Prostate gland (tissue), 2 donors: ENCODE data around the gene CDH13. TPM values are rescaled to one million over a fixed set of nuclear protein-coding genes. Genes with fewer than 3 reads are reported as not detected.

Experiments
- DNase-seq: peaks from one replicate; pipeline ENCODE4 v3.0.0-alpha.2; 2019; ENCODE audit warnings: low spot score
- H3K27ac ChIP-seq, 2 donors: fragments of 200-600 bp; sonication (generic); 2 replicates each; pipeline ENCODE4 v1.5.1; 2017 to 2019
- H3K27me3 ChIP-seq: fragments of 200-600 bp; sonication (generic); replicated peaks from 2 replicates; pipeline ENCODE4 v1.5.1; 2019; ENCODE audit not compliant: insufficient read depth
- H3K36me3 ChIP-seq, 2 donors: fragments of 200-600 bp; sonication (generic); 1 replicate in 1 of 2; 2 replicates in 1 of 2; pipeline versions ENCODE4 v1.5.1 to v1.8.1; 2017 to 2019
- H3K4me1 ChIP-seq: fragments of 200-600 bp; sonication (generic); replicated peaks from 2 replicates; pipeline ENCODE4 v1.5.1; 2019
- H3K4me3 ChIP-seq, 2 donors: fragments of 200-600 bp; sonication (generic); 2 replicates each; pipeline ENCODE4 v1.5.1; 2017 to 2019
- H3K9me3 ChIP-seq: fragments of 200-600 bp; sonication (generic); 2 replicates; pipeline ENCODE4 v1.5.1; 2017
- CTCF ChIP-seq, 4 experiments: fragments of 200-600 bp in 2 of 4; fragments of 450-650 bp in 2 of 4; sonication (generic) in 2 of 4; IDR thresholded peaks; 1 replicate in 3 of 4; 2 replicates in 1 of 4; pipeline ENCODE4 v1.5.1; 2016 to 2019; ENCODE audit warnings: antibody characterized with exemption in 4 of 4, mild to moderate bottlenecking in 2 of 4, moderate library complexity in 2 of 4
- POLR2A ChIP-seq: fragments of 450-650 bp; IDR thresholded peaks from one replicate; pipeline ENCODE4 v1.6.1; 2016; ENCODE audit warnings: antibody characterized with exemption, mild to moderate bottlenecking
- POLR2AphosphoS5 ChIP-seq: sonication (generic); formaldehyde crosslinking; IDR thresholded peaks from one replicate; pipeline ENCODE4 v1.6.1; 2017; ENCODE audit warnings: antibody characterized with exemption
- WGBS: methylation state at CpG from one replicate; pipeline ENCODE4 v1.1.5; 2018; 5-methylcytosine and 5-hydroxymethylcytosine counted together
- intact Hi-C: fragments of 100-400 bp; cut with DNase I; formaldehyde crosslinking; loops from one replicate; pipeline ENCODE4 v1.14.2; 2022
- total RNA-seq, 2 donors: library from RNA; depleted of rRNA; stranded (reverse); fragments of >200 nt; gene quantifications; one replicate each; pipeline ENCODE4 v1.1.0, GENCODE V29; 2016

CDH13 gene
- total RNA-seq, 2 donors from 2014 or later = 20.6 to 23.0 TPM

GRCh38 chr16:83676086-83676485, 1049.3 kb downstream of the CDH13 start:
- DNase-seq = no peak

DNA sequence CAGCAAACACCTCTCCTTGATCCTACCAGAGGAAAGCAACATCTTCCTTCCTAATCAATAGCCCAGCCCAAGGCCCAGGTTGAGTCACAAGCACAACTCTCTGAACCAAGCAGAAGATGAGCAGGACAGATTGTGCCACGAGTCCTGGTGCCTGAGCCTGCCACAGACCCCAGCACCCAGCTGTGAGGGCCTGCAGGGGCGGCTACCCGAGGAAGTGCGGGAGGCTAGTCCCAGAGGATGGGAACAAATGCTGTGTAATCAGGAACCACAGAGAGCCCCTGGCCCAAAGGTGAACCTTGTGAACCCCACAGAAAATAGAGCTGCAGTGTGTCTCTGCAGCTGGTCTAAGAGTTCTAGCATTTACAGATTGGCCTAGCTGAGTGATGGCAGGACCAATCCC, 1054.2 kb downstream of the CDH13 start:
- no peaks in the 10 kb centered on the region for H3K9me3 ChIP-seq
- H3K36me3 ChIP-seq = no peaks in the 10 kb centered on the region
- 93% methylated on average over 4 of the region's 4 CpGs for WGBS
- intact Hi-C loops = no loop called here
- no peak overlapping the region for H3K27ac ChIP-seq
- H3K27me3 ChIP-seq = no peaks in the 10 kb centered on the region
- no peak overlapping the region for H3K4me3 ChIP-seq
- no peaks in the 10 kb centered on the region for H3K4me1 ChIP-seq
- no peak for DNase-seq
- no peak for TF ChIP-seq POLR2AphosphoS5
- no peak for TF ChIP-seq POLR2A
- no peak for TF ChIP-seq CTCF (IDR thresholded peaks at IDR 0.05)

More at GRCh38 chr16:83676086-83676485, 1049.3 kb downstream of the CDH13 start:
- no peaks in the 10 kb centered on the region for H3K27me3 ChIP-seq
- no peaks in the 10 kb centered on the region for H3K4me1 ChIP-seq
- H3K4me3 ChIP-seq = no peak overlapping the region
- intact Hi-C loops = no loop called here
- H3K36me3 ChIP-seq = no peaks in the 10 kb centered on the region
- no peak overlapping the region for H3K27ac ChIP-seq
- WGBS = 75% methylated on average over 6 of the region's 6 CpGs
- no peak for TF ChIP-seq POLR2A
- H3K9me3 ChIP-seq = no peaks in the 10 kb centered on the region

DNA sequence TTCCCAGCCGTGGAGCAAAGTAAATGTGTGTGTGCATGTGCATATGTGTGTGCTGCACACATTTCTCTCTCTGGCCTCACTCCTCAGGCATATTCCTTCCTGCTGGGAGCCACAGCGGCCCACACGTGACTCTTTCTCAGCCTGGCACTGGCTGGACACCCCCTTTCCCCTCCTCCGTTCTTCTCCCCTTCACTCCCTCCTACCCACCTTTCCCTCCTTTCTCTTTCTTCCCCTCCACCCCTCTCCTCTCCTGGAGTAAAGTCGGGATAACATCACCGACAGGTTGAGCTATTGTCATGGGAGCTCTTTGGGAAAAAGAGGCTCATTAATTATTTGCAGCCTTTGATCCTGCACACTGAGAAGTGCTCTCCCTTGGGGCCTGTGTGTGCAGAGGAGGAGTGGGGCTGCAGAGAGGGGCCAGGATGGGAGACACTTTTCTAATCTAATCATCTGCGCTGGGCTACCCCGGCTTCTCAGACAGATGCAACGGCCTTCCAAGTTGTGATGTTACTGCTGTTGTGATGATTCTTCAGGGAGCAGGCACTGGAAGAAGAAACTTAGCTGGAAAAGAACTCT, 1054.7 kb downstream of the CDH13 start:
- no peak overlapping the region for H3K27ac ChIP-seq
- intact Hi-C loops = no loop called here
- H3K4me3 ChIP-seq = no peak overlapping the region
- H3K36me3 ChIP-seq = no peaks in the 10 kb centered on the region
- H3K27me3 ChIP-seq = no peaks in the 10 kb centered on the region
- DNase-seq = no peak
- H3K9me3 ChIP-seq = no peaks in the 10 kb centered on the region
- no peaks in the 10 kb centered on the region for H3K4me1 ChIP-seq
- TF ChIP-seq CTCF (IDR thresholded peaks at IDR 0.05) (no peak), POLR2A (no peak), POLR2AphosphoS5 (no peak)
- 48% methylated on average over 9 of the region's 9 CpGs for WGBS

- H3K27ac ChIP-seq = no peak overlapping the region
- H3K27me3 ChIP-seq = no peaks in the 10 kb centered on the region
- no peak overlapping the region for H3K4me3 ChIP-seq
- H3K36me3 ChIP-seq = no peaks in the 10 kb centered on the region
- intact Hi-C loops = no loop called here
- no peaks in the 10 kb centered on the region for H3K9me3 ChIP-seq
- no peaks in the 10 kb centered on the region for H3K4me1 ChIP-seq
- WGBS = 77% methylated on average over 13 of the region's 13 CpGs
- DNase-seq = no peak
- TF ChIP-seq CTCF (IDR thresholded peaks at IDR 0.05) = no peak
- TF ChIP-seq POLR2A = no peak
- no peak for TF ChIP-seq POLR2AphosphoS5
Measured at GRCh38 chr16:83682116-83682867, 1055.5 kb downstream of the CDH13 start.

DNA sequence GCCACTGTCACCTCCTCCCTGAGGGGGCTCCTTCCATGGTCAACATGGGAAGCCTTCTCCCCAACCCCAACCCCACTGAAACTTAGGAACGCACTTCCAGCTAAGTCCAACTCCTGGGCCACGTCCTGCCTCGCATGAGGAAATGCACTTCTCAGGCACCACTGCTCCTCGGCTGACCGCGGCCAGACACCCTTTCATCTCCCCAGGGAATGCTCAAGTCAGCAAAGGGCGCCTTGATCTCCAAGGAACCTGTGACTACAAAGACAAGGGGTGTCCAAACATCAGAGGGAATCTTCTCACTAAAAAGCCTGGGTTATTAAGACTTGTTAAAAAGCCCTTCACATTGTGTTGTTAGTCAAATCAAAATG, 1056.1 kb downstream of the CDH13 start:
- TF ChIP-seq POLR2AphosphoS5 (no peak), POLR2A (no peak), CTCF (IDR thresholded peaks at IDR 0.05) (no peak)
- intact Hi-C loops = no loop called here
- DNase-seq = no peak
- Histone ChIP-seq H3K36me3 (no peaks in the 10 kb centered on the region), H3K4me1 (no peaks in the 10 kb centered on the region), H3K4me3 (no peak overlapping the region), H3K9me3 (no peaks in the 10 kb centered on the region), H3K27ac (no peak overlapping the region), H3K27me3 (no peaks in the 10 kb centered on the region)
- 66% methylated on average over 7 of the region's 7 CpGs for WGBS
